Tibial nerve (tissue), 4 donors: Measurements from ENCODE around the gene NLE1.

Experiments used
- EP300 ChIP-seq, 2 donors: sonication (generic); formaldehyde crosslinking; IDR thresholded peaks; one replicate each; pipeline ENCODE4 v1.6.1; 2017; ENCODE audit warnings: antibody characterized with exemption in 2 of 2, mild to moderate bottlenecking in 1 of 2
- TF ChIP-seq, protein P1 (sequence below), 5 experiments: fragments of 200-600 bp in 3 of 5; fragments of 450-650 bp in 2 of 5; sonication (generic) in 3 of 5; IDR thresholded peaks; one replicate each; pipeline ENCODE4 v1.5.1; 2016 to 2019; ENCODE audit warnings: antibody characterized with exemption in 5 of 5, mild to moderate bottlenecking in 3 of 5, moderate library complexity in 2 of 5

DNA sequence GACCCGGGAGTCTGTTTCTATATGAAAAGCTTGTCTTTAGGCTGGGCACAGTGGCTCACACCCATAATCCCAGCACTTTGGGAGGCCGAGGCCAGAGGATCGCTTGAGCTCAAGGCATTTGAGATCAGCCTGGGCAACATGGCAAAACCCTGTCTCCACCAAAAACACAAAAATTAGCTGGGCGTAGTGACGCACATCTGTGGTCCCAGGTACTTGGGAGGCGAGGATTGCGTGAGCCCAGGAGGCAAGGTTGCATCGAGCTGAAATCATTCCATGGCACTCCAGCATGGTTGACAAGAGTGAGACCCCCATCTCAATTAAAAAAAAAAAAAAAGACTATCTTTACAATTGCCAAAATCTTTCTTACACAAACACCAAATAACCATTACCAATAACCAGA, 55.9 kb downstream of the NLE1 start:
- TF ChIP-seq, protein P1, sequence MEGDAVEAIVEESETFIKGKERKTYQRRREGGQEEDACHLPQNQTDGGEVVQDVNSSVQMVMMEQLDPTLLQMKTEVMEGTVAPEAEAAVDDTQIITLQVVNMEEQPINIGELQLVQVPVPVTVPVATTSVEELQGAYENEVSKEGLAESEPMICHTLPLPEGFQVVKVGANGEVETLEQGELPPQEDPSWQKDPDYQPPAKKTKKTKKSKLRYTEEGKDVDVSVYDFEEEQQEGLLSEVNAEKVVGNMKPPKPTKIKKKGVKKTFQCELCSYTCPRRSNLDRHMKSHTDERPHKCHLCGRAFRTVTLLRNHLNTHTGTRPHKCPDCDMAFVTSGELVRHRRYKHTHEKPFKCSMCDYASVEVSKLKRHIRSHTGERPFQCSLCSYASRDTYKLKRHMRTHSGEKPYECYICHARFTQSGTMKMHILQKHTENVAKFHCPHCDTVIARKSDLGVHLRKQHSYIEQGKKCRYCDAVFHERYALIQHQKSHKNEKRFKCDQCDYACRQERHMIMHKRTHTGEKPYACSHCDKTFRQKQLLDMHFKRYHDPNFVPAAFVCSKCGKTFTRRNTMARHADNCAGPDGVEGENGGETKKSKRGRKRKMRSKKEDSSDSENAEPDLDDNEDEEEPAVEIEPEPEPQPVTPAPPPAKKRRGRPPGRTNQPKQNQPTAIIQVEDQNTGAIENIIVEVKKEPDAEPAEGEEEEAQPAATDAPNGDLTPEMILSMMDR (IDR thresholded peaks at IDR 0.05) = no peak
- no peak for TF ChIP-seq EP300 (IDR thresholded peaks at IDR 0.05)
